ENCODE results near the gene ANGPTL4.
"Not testable (repeated sequence)": the region's sequence is repeated elsewhere in the genome, so short reads cannot be mapped to it uniquely, and the experiment has no call there.

ANGPTL4 gene

DNA sequence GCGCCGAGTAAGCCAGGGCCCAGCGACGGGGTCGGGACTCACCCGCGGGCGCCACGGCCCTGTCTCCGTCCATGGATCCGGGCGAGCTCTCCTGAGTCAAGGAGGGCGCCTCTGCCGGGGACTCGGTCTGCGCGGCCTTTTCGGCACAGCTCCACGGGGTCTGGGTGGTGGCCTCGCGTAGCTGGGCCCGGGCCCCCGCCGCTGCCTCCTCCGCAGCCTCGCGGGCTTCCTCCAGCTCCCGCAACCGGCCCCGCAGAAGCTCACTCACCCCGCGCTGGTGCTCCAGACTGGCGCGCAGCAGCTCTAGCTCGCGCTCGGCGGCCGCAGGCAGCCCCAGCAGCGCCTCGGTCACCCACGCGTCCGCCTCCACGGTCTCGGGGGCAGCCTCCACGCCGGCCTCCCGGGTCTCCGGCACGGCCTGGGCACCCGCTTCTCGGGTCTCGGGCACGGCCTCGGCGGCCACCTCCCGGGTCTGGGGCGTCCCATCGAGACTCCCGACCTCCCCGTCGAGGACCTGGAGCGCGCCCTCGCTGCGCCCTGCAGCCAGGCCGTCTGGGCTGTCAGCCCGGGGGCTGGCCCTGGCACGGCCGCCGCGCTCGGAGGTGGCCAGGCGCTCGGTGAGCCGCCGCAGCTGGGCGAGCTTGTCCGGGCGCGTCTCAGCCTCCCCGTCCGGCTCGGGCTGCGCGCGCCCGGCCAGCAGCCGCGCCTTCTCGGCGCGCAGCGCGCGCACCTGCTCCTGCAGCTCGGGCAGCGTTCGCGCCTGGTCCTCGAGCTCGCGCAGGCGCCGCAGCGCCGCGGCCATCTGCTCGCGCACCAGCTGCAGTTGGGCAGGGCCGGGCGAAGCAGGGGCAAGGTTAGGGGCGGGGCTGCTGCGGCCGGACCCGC is 29.3 kb upstream of the ANGPTL4 start:
- peak; percentile 70 for DNase-seq

DNA sequence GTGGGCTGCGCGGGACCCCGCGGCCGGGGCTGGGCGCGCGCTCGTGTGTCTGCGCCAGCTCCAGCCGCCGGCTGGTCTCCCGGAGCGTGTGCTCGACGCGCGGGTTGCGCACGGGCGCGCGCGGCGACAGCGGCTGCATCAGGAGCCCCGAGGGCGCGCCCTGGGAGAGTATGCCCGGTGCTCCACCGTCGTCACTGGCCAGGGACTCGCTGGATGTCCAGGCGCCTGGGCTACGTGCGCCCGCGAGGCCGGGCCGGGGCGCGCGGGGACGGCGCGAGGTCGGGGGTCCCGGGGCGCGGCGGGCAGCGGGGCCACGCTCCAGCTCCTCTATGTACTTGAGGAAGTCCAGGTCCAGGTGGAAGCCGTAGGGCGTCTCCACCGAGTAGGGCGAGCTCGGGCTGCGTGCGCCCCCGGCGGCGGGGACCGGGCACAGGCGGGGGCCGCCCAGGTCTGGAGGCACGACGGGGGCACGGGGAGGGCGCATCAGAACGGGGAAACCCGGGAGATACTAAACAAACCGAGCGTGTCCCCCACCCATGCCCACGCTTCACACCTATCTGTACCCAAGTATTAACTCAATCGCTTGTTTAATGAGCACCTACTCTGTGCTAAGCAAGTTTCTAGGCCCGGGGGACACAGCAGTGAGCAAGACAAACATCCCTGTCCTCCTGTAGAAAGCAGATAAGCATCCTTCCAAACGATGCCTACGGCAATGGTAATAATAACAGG is 28.4 kb upstream of the ANGPTL4 start:
- peak; percentile 71 for DNase-seq

DNA sequence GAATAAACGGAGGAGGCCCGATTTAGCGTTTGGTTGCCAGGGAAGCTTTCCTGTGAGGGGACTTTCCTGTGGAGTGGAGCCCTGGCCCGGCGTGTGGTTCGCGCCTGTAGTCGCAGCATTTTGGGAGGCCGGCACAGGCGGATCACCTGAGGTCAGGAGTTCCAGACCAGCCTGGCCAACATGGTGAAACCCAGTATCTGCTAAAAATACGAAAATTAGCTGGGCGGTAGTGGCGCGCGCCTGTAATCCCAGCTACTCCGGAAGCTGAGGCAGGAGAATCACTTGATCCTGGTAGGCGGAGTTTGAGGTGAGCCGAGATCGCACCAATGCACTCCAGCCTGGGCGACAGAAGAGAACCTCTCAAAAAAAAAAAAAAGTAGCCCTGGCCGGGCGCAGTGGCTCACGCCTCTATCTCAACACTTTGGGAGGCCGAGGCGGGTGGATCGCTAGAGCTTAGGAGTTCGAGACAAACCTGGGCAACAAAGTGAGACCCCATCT is 27.8 kb upstream of the ANGPTL4 start:
- no peak for DNase-seq

DNA sequence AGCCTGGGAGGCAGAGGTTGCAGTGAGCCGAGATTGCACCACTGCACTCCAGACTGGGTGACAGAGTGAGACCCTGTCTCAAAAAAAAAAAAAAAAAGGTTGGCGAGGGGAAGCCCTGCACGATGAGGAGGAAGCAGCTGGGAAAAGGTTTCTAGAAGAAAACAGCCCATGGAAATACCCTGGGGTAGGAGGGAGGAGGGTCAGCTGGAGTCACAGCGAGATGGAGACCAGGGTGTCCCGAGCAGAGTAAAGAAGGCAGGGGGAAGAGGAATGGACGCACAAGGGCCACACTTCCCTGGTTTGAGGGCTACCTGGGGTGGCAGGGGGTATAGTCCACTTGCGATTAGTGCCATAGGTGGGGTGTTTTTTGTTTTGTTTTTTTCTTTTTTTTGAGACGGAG is 27.3 kb upstream of the ANGPTL4 start:
- DNase-seq, result no peak

DNA sequence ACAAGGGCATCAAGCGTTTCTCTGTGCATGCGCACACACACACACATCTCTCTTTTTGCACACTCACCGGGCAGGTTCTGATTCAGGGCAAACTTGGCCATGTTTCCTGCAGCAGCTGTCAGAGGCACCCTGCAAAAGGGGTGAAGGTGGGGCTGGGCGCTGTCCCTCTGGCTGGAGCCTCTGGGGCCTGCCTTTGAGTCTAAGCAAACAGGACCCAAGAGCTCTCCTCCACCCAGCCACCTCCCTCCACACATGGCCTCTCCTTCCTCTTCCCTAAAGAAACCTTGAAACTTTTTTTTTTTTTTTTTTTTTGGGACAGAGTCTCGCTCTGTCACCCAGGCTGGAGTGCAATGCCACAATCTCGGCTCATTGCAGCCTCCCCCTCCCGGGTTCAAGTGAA is 26.2 kb upstream of the ANGPTL4 start:
- no peak for DNase-seq

DNA sequence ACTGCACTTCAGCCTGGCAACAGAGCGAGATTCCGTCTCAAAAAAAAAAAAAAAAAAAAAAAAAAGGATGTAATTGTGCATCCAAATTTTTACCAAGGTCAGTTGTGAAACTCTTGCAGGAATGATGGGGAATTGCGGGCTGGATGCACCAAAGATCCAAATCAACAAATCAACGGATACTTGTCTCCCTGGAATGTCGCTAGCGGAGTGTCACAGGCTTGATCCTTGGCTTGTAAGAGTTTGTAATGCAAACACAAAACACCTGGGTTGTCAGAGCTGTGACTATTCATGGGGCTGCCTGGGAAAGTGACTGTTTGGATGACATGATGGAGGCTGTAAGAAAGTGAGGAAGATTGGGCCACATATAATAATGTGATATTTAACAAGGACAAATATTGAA is 25.1 kb upstream of the ANGPTL4 start:
- no peak for DNase-seq

DNA sequence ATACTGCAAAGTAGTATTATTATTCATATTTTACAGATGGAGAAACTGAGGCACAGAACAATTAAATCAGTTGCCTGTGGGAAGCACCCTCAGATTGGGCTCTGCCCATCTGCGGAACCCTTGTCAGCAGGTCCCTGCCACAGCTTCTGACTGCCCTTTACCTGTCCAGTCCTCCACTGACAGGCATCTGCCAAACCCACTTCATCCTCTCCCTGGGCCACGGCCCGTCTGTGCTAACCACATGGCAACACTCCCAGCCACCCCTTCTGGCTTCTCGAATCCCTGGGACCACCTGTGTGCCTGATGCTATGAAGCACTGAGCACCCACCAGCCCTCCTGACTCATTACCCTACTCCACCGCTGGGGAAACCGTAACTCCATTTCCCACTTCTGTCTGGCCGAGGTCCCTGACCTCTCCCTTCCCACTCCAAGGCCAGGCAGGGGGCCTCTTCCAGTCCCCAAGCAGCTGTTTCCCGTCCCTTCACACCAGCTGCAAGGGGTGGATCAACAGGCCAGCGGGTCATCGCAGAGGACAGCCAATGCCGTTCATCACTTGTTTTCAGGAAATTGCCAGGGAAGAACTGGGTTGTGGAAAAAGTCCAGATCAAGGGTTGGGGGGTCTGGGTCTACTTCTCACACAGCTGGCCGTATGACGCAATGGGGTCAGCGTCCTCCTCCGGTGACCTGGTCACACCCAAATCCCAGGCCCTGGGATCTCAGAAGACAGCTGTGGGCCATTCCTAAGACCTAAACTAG is 23.4 kb upstream of the ANGPTL4 start:
- DNase-seq, result no peak

DNA sequence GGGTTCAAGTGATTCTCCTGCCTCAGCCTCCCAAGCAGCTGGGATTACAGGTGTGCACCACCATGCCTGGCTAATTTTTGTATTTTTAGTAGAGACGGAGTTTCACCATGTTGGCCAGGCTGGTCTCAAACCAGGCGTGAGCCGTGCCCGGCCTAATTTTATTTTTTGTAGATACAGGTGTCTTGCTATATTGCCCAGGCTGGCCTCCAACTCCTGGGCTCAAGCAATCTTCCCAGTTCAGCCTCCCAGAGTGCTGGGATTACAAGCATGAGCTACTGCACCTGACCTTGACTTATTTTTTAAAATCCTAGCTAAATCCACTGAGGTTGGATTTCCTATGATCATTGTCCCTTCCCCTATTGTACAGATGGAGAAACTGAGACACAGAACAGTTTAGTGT is 22.5 kb upstream of the ANGPTL4 start:
- DNase-seq, result not testable (repeated sequence)

DNA sequence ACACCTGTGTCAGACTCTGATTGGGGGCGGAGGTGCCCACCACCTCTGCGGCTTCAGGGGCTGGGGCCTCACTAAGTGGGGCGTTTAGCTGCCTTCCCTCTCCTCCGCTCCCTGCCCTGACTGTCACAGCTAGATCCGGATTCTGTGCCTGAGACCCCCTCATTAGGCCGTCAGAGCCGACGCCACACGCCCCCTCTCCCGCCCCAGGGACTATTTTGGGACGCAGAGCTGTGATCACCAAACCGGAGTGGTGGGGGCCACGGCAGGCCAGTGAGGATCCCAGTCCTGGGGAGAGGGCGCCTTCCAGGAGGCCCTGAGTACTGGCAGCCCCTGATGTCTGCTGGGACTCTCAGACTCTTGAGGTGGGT is 21.7 kb upstream of the ANGPTL4 start:
- no peak for DNase-seq

DNA sequence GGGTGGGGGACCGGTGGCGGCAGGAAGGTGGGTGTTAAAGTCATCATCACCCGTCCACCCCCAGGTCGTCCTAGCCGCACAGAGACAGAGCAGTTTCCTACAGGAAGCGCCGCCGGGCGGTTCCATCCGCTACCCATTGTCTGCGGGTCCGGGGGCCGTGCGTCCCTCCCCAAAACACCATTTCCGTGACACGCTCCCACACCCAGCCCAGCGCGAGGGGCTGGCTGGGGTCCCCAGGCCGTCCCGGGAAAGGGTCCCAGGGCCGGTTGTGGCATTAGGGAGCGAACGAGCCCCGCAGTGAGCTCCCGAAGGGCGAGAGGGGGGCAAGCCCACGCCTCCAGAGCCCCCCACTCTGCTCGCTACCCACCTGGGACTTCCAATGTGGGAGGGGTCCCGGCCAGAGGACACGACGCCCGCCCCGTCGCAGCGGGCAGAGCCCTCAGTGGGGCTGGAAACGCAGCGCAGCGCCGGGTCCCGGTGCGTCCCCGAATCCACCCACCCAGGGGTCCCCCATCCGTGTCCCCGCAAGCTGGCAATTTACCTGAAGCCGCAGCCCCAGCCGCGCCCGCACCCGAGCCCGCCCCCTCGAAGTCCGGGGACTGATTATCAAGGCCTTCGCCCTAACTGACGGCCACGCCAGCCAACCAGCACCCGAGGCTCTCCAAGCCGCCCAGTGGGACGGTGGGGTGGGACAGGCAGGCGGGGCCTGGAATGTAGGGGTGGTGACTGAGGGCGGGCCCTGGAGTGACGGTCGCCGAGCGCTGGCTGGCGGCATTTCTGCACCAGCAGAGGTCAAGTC is 21.1 kb upstream of the ANGPTL4 start, which contains the start of gene KANK3:
TSS of gene KANK3 (minus strand) at position 579 of the 799 bp plus-strand sequence. CDS start 5,434 bp downstream, outside the sequence.
- peak; percentile 98 for DNase-seq

DNA sequence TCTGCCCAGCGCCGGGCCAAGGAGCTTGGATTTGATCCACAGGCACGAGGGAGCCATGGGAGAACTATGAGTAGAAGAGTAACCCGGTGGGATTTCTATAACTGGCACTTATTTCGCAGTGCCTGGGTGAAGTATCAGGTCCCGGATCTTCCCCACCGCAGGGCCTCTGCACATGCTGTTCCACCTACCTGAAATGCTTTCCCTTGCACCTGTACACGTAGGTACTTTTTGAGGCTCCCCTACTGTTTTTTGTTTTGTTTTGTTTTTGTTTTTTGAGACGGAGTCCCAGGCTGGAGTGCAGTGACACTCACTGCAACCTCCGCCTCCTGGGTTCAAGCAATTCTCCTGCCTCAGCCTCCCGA is 20.5 kb upstream of the ANGPTL4 start:
- no peak for DNase-seq

DNA sequence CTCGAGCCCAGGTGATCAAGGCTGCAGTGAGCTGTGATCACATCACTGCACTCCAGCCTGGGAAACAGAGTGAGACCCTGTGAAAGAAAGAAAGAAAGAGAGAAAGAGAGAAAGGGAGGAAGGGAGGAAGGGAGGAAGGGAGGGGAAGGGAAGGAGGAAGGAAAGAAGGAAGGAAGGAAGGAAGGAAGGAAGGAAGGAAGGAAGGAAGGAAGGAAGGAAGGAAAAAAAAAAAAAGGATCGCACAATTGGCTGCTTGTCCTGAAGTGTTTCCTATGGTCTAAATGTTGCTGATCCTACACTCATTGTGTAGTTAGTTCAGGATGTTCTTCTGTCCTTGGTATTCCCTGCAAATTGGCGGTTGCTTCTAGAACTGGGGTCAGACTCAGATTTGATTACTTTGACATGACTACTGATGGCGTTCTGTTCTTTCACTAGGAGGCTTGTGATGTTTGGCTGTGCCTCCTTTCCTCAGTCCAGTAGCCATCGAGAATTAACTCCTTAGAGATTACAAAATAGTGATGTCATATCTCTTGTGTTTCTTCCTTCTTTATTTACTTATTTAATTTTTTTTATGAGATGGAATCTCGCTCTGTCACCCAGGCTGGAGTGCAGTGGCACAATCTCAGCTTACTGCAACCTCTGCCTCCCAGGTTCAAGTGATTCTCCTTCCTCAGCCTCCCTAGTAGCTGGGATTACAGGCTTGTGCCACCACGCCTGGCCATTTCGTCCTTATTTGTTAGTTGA is 14.2 kb upstream of the ANGPTL4 start:
- DNase-seq, result not testable (repeated sequence)

DNA sequence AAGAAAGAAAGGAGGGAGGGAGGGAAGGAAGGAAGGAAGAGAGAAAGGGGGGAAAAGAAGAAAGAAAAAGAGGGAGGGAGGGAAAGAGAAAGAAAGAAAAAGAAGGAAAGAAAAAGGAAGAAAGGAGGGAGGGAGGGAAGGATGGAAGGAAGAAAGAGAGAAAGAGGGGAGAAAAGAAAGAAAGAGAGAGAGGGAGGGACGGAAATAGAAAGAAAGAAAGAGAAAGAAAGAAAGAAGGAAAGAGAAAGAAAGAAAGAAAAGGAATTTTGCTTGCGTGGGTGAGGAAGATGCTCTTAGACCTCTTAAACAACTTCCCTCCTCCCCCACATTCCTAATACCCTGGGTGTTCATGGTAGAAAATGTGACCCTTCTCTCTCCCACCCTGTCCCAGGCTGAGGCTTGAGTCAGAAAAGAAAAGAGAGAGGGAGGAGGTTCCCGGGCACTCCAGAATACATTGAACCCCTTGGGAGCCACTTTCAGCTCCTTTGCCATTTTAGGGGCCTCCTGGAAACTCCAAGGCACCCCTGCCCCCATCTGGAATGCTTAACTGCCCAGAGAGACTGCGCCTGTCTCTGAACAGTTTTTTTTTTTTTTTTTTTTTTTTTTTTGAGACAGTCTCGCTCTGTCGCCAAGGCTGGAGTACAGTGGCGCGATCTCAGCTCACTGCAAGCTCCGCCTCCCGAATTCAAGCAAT is 11.7 kb upstream of the ANGPTL4 start:
- no peak for DNase-seq

DNA sequence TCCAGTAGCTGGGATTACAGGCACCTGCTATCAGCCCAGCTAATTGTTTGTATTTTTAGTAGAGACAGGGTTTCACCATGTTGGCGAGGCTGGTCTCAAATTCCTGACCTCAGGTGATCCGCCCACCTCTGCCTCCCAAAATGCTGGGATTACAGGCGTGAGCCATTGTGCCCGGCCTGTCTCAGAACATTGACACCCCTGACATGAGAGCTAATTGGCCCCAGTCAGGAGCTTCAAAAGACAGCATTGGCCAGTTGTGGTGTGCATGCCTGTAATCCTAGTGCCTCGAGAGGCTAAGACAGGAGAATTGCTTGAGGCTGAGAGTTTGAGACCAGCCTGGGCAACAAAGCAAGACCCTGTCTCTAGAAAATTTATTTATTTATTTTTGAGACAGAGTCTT is 11.1 kb upstream of the ANGPTL4 start:
- DNase-seq, result not testable (repeated sequence)

DNA sequence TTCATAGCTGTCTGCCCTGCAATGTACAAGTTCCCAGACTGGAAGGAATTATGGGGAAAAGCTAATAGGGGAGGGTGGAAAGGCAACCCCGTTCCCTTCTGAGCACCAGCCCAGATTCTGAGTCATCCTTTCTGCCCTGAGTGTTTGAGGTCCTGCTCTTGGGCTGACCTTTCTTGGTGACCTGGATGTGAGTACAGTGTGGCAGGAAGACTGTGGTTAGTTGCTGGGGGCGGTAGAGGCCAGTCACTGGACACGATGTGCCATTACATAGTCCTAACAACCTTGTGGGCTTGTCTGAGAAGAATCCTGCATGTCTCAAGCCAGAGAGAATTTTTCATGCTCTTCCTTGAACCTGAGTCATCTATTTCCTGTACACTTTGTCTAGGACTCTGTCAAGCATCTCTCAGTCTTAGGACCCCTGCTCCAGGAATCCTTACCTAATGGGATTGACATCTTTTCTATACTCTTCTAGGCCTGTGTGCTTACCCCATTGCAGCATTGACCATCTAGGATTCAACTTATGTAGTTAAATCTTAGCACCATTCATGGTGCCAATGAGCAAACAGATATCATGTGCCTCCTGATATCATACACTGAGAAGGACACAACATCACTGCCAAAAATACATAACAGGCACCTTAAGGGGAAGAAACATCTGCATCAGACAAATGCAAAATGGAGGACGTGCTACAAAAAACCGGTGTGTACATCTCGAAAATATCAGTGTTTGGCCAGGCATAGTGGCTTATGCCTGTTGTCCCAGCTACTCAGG is 8.1 kb upstream of the ANGPTL4 start:
- DNase-seq, result no peak

DNA sequence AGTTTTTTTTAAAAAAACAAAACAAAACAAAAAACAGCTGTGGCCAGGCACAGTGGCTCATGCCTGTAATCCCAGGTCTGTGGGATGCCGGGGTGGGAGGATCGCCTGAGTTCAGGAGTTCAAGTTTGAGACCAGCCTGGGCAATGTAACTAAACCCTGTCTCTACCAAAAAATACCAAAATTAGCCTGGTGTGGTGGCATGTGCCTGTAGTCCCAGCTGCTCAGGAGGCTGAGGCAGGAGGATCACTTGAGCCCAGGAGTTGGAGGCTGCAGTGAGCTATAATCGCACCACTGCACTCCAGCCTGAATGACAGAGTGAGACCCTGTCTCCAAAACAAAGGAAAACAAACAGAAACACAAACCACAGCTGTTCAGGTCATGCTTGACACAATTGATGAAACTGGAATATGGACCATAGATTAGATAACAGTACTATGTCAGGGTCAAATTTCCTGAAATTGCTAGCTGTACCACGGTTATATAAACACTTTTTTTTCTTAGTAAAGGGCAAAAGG is 6.9 kb upstream of the ANGPTL4 start:
- no peak for DNase-seq

DNA sequence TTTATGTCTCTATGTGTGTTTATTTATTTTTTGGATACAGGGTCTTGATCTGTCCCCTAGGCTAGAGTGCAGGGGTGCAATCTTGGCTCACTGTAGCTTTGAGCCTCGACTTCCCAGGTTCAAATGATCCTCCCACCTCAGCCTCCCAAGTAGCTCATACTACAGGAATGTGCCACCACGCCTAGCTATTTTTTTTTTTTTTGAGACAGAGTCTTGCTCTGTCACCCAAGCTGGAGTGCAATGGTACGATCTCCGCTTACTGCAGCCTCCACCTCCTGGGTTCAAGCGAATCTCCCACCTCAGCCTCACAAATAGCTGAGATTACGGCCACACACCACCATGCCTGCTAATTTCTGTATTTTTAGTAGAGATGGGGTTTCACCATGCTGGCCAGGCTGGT is 5.0 kb upstream of the ANGPTL4 start:
- DNase-seq, result no peak

DNA sequence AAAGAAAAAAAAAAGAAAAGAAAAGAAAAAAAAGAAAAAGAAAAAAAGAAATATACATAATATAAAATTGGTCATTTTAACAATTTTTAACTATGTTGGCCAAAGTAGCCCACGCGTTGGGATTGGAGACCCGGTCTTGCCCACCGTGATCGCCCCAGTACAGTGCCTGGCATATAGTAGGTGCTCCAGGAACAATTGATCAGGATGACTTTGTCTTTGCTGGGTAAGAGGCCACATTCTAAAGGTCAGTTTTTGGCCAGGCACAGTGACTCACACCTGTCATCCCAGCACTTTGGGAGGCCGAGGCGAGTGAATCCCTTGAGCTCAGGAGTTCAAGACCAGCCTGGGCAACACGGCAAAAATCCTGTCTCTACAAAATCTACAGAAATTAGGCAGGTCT is 3.8 kb upstream of the ANGPTL4 start:
- no peak for DNase-seq

DNA sequence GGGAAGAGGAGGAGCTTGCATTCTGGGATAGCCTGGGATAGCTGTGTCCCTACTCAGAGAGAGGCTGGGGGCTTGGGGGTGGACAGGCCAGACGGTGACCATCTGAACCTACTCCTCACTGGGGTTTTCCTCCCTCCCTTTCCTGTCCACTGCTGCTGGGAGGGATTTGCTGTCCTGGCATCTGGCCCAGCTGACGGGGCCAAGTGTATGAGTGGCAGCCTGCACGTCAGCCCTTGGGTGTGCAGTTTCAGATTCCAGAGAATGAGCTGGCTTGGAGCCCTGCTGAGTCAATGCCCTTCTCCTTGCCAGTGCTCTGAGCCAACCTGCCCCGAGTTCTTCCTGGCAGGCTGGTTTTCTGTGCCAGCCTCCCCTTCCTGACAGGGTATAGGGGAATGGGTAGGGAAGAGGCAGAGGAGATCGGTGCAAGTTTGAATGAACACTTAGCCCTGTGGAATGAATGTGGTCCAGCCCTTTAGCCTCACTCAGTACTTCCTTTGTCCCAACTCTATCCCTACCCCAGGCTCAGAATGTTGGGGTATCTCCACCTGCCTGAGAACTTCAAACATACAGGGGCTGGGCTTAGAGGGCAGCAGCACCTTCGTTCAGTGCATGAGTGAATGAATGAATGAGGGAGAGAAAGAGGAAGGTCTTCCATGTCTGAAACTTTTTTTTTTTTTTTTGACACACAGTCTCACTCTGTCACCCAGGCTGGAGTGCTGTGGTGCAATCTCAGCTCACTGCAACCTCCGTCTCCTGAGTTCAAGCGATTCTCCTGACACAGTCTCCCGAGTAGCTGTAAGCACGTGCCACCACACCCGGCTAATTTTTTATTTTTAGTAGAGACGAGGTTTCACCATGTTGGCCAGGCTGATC is 1.8 kb upstream of the ANGPTL4 start:
- no peak for DNase-seq
